NCI-H69 (cell line): ENCODE data around the gene GADD45GIP1.

Source experiments
- DNase-seq: peaks from one replicate; lab custom pipeline; 2025; lab: John Stamatoyannopoulos, UW

Gene GADD45GIP1

DNA sequence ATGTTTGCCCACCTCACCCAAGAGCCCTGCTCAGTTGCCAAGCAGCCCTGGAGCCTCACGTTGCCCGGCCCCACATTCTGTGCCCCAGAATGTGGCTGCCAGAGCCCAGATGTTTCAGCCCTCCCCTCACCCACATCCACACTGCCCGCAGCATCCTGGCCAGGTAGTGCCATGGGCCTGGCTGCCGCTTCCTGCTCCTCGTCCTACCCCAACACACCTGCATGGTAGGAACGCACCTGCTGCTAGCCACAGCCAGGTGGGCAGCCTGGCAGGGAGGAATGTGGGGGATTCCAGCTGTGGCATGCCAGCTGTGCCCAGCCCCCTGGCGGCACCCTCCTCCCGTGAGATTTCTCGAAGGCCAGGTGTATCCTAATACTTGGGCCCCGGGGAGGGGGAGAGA, 30.8 kb upstream of the GADD45GIP1 start:
- DNase-seq: peak; percentile 73

DNA sequence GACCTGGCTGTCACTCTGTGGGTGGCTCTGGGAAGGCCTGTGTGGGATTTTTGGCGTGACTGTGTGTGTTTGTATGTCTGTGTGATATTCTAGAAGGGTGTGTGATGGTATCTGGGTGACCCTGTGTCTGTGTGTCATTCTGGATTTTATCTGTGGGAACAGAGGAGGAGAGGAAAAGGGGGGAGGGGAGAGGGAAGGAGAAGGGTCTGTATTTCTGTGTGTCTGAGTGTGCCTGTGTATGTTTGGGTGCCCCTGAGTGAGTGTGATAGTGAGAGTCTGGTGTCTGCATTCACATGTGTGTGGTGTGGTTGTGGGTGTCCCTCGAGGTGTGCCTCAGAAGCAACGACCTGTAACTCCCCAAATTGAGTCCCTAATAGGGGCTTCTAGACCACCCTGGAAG, 30.2 kb upstream of the GADD45GIP1 start:
- DNase-seq: no peak

GRCh38 chr19:12986726-12987125, 29.7 kb upstream of the GADD45GIP1 start:
- DNase-seq: no peak

DNA sequence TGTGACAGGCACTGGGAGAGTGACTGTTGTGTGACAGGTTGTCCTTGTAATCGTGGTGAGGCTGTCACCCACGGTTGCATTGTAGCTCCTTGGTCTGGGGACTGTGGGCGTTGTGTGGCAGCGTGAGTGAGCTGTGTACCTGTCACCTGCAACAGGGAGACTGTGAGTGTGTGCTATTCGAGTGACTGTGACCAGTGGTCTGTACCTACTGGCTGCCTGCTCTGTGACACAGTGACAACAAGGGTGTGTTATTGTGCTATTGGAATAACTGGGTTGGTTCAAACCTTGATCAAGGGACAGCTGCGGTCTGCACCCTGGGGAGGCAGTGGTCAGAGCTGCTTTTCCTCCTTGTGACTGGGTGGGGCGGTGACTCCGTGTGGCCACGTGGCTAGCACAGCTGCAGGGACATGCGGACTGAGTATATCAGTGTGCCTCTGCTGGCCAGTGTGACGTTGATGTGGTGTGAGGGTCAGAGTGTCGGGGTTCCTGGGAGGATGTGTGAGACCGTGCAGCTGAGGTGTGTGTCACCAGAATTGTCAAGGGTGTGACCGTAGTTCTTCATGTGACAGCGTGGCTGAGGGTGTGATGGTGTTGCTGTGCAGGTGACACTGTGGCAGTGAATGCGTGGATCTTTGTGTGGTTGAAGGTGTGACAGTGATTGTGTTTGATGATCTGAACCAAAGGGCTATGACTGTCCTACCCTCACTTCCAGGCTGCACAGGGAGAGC, 28.2 kb upstream of the GADD45GIP1 start:
- DNase-seq: peak; percentile 81

GRCh38 chr19:12984683-12985048, 27.6 kb upstream of the GADD45GIP1 start:
- DNase-seq: peak; percentile 64

- DNase-seq: peak; percentile 51
These were observed 27.2 kb upstream of the GADD45GIP1 start for GRCh38 chr19:12984143-12984627.

DNA sequence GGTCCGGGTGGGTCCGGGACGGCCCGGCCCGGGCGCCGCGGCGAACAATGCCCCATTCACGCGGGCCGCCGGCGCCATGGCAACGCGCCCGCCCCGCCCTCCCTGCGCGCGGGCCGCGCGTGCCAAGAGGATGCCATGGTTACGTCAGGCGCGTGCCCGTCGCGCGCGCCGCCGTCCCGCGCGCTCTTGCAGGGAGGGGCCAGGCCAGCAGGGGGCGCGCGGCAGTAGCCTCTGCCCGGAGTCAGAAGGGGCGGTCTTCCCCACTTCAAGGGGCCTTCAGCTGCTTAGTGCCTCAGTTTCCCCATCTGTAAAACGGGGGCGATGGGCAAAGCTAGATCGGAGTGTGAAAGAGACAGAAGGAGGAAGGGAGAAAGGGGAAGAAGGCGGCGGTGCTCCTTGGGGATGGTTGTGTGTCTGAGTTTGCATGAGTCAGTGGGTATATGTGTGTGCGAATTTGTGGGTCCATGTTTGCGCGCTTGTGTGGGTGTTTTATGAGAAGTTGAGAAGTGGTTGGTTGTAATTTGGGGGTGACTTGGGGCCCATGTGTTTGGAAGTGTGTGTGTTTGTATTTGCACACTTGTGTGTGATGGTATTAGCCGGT, 26.6 kb upstream of the GADD45GIP1 start:
- peak; percentile 92 for DNase-seq

GRCh38 chr19:12983091-12983490, 26.1 kb upstream of the GADD45GIP1 start:
- no peak for DNase-seq

GRCh38 chr19:12982648-12983047, 25.6 kb upstream of the GADD45GIP1 start:
- no peak for DNase-seq

DNA sequence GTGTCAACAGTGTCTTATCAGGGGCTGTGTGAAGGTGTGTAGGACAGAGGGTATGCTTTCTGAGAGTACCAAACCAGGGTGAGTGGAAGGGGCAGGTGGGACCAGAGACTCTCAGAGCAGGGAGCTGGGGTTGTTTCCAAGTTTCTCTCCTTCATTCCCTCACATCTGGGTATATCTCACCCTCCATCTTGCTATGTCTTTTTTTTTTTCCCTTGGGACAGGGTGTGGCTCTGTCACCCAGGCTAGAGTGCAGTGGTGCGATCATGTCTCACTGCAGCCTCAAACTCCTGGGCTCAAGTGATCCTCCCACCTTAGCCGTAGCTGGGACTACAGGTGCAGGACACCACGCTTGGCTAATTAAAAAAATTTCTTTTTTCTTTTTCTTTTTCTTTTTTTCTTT, 23.0 kb upstream of the GADD45GIP1 start:
- no peak for DNase-seq

- peak; percentile 41 for DNase-seq
These were observed 19.1 kb upstream of the GADD45GIP1 start for GRCh38 chr19:12976109-12976508.

GRCh38 chr19:12975221-12975741, 18.3 kb upstream of the GADD45GIP1 start:
- peak; percentile 93 for DNase-seq

- peak; percentile 94 for DNase-seq
These were observed 17.5 kb upstream of the GADD45GIP1 start for GRCh38 chr19:12974301-12975220.

- DNase-seq: no peak
These were observed 16.2 kb upstream of the GADD45GIP1 start for GRCh38 chr19:12973236-12973635.

- DNase-seq: no peak
These were observed 13.2 kb upstream of the GADD45GIP1 start for GRCh38 chr19:12970070-12970820.

DNA sequence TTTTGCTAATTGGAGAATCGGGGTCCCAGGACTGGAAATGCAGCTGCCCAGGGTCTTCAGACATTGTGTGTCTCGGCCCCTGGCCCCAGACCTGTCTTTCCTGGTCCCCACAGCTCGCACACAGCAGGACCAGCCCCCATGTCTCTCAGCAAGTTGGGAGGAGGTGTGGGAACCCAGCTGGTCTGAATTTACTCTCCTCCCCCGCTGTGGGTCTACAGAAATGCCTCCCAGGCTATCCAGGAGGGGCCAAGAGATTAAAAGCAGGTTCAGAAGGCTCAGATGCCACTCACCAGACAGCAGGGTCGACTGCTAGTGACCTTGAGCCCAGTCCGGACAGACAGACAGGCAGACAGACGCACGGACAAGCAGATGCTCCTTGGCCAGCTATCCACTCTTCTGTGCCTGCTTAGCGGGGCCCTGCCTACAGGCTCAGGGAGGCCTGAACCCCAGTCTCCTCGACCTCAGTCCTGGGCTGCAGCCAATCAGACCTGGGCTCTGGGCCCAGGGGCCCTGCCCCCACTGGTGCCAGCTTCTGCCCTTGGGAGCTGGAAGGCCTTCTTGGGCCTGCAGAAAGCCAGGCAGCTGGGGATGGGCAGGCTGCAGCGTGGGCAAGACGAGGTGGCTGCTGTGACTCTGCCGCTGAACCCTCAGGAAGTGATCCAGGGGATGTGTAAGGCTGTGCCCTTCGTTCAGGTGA, 12.4 kb upstream of the GADD45GIP1 start, which contains the start of gene DAND5:
Gene DAND5 (plus strand): TSS at position 285 of the 697 bp plus-strand sequence. CDS start 85 bp downstream, at position 370.
- peak; percentile 74 for DNase-seq

DNA sequence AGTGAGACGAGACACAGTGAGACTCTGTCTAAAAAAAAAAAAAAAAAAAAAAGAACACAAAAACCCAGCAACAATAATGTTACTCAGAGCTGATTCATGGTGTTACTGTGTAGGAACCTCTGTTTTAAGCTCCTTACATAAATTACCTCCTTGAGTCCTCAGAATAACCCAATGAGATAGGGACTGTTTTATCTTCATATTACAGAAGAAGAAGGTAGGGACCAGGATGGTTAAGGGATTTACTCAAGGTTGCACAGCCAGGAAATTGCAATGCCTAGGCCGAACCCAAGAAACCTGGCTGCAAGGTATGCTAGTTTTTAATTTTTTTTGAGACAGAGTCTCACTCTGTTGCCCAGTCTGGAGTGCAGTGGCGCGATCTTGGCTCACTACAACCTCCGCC, 10.9 kb upstream of the GADD45GIP1 start:
- no peak for DNase-seq

GRCh38 chr19:12965812-12966135, 8.8 kb upstream of the GADD45GIP1 start:
- no peak for DNase-seq

GRCh38 chr19:12965017-12965811, 8.2 kb upstream of the GADD45GIP1 start:
- DNase-seq: peak; percentile 91

DNA sequence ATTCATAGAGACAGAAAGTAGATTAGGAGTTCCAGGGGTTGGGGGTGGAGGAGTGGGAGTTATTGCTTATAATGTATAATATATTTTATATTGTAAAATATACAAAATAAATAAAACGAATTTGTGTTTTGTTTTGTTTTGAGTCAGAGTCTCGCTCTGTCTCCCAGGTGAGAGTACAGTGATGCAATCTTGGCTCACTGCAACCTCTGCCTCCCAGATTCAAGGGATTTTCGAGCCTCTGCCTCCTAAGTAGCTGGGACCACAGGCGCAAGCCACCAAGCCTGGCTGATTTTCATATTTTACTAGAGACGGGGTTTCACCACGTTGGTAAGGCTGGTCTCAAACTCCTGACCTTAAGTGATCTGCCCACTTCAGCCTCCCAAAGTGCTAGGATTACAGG, 2.5 kb upstream of the GADD45GIP1 start:
- DNase-seq: no peak
